Measurements from ENCODE around the gene KRTAP15-1. TPM values are rescaled to one million over a fixed set of nuclear protein-coding genes. Genes with fewer than 3 reads are reported as not detected.

KRTAP15-1 gene
- total RNA-seq, 1 experiment from 2014 or later, result not detected

GRCh38 chr21:30426731-30427130 lies 13.3 kb upstream of the KRTAP15-1 start:
- H3K4me1 Mint-ChIP-seq, result peaks cover 41% of the 10 kb centered on the region in 2 experiments
- Histone ChIP-seq H3K23me2 (ENCODE audit: insufficient read length, low read depth, low read length, poor library complexity, severe bottlenecking) (no peaks in the 10 kb centered on the region), H3T11ph (ENCODE audit: low read length) (no peak overlapping the region), H3K79me2 (ENCODE audit: insufficient read depth, low read length) (no peaks in the 10 kb centered on the region), H3K4me1 (ENCODE audit: insufficient read depth, low read length) (no peaks in the 10 kb centered on the region; the same call in 1 of the 2 replicates), H2AFZ (ENCODE audit: low read length) (no peak overlapping the region), H3K27me3 (ENCODE audit: insufficient read depth, low read length) (no peaks in the 10 kb centered on the region), H4K8ac (replicated peaks; ENCODE audit: insufficient read length, low read depth, low read length) (no peak overlapping the region), H4K5ac (ENCODE audit: insufficient read length, low read depth, low read length) (no peak overlapping the region), H2BK120ac (ENCODE audit: low read depth, low read length, poor library complexity, severe bottlenecking) (no peak overlapping the region), H3K9me3 (ENCODE audit: control insufficient read depth, low read depth, low read length) (no peaks in the 10 kb centered on the region), H2BK5ac (ENCODE audit: insufficient read length, low read length) (no peak overlapping the region), H3K9ac (ENCODE audit: extremely low read depth, insufficient read length, low read length) (no peak overlapping the region), H3K14ac (ENCODE audit: insufficient read depth, low read length) (no peak overlapping the region), H3K4ac (ENCODE audit: low read depth, low read length) (no peak overlapping the region), H4K91ac (ENCODE audit: insufficient read length, low read depth, low read length) (no peak overlapping the region), H2BK12ac (ENCODE audit: insufficient read length, low read depth, low read length) (no peak overlapping the region), H3K79me1 (ENCODE audit: insufficient read depth, low read depth, low read length, poor library complexity, severe bottlenecking) (no peaks in the 10 kb centered on the region), H3K27ac (ENCODE audit: insufficient read length, low read depth, low read length) (no peak overlapping the region), H4K20me1 (ENCODE audit: control insufficient read depth, insufficient read depth, insufficient read length) (no peaks in the 10 kb centered on the region), H3K23ac (ENCODE audit: insufficient read length, low read depth, low read length) (no peak overlapping the region), H3K56ac (ENCODE audit: insufficient read length, low read depth, low read length) (no peak overlapping the region), H2AK5ac (ENCODE audit: insufficient read length, low read length) (no peak overlapping the region), H3K4me2 (ENCODE audit: insufficient read depth, insufficient read length, low read length) (no peak overlapping the region), H2BK20ac (ENCODE audit: low read depth, low read length, poor library complexity, severe bottlenecking) (no peak overlapping the region), H3K18ac (ENCODE audit: insufficient read length, low read depth, low read length) (no peak overlapping the region), H2BK15ac (ENCODE audit: low read depth, low read length) (no peak overlapping the region)
- peak overlapping the region in 2 of 3 experiments; percentile 74 to 97; a peak in 4 of 7 replicates for H3K27ac Mint-ChIP-seq
- peak; percentile 54 for DNase-seq
- H3K9me3 Mint-ChIP-seq, result peaks cover 9 to 13% of the 10 kb centered on the region in 2 experiments; a peak in 4 of 5 replicates
- H3K4me3 Mint-ChIP-seq, result no peak overlapping the region
- H3K27me3 Mint-ChIP-seq (ENCODE audit: low read depth), result no peaks in the 10 kb centered on the region
- H3K36me3 Mint-ChIP-seq (ENCODE audit: insufficient read depth in 1 of 3, low read depth in 3 of 3), result peaks cover 4 to 20% (median 5%) of the 10 kb centered on the region in 3 experiments
- WGBS (ENCODE audit: extremely low coverage, insufficient read length, low lambda C conversion rate), result no CpG with 5 or more reads among the region's 3 CpGs
- TF ChIP-seq, protein P1, sequence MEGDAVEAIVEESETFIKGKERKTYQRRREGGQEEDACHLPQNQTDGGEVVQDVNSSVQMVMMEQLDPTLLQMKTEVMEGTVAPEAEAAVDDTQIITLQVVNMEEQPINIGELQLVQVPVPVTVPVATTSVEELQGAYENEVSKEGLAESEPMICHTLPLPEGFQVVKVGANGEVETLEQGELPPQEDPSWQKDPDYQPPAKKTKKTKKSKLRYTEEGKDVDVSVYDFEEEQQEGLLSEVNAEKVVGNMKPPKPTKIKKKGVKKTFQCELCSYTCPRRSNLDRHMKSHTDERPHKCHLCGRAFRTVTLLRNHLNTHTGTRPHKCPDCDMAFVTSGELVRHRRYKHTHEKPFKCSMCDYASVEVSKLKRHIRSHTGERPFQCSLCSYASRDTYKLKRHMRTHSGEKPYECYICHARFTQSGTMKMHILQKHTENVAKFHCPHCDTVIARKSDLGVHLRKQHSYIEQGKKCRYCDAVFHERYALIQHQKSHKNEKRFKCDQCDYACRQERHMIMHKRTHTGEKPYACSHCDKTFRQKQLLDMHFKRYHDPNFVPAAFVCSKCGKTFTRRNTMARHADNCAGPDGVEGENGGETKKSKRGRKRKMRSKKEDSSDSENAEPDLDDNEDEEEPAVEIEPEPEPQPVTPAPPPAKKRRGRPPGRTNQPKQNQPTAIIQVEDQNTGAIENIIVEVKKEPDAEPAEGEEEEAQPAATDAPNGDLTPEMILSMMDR (conservative IDR thresholded peaks at IDR 0.05), result no peak

Data from H9 (cell line).